Gastroesophageal sphincter (tissue), 4 donors: ENCODE data around the gene GNB1. TPM values are rescaled to one million over a fixed set of nuclear protein-coding genes. Genes with fewer than 3 reads are reported as not detected.

Experiments
- ATAC-seq: fragments of 150-250 bp; one replicate; pipeline ENCODE4 v1.9.1; 2016; ENCODE audit warnings: mild to moderate bottlenecking, moderate library complexity
- H3K27ac ChIP-seq, 4 donors: fragments of 200-600 bp; sonication (generic) in 3 of 4; 1 replicate in 3 of 4; 2 replicates in 1 of 4; pipeline ENCODE4 v1.5.1; 2016 to 2019
- H3K27me3 ChIP-seq: fragments of 200-600 bp; sonication (generic); one replicate; pipeline ENCODE4 v1.5.1; 2019
- H3K36me3 ChIP-seq, 2 donors: fragments of 200-600 bp; sonication (generic); one replicate each; pipeline ENCODE4 v1.5.1; 2019; ENCODE audit warnings: control low read depth in 1 of 2
- H3K4me1 ChIP-seq, 3 donors: fragments of 200-600 bp; sonication (generic); 1 replicate in 2 of 3; 2 replicates in 1 of 3; pipeline ENCODE4 v1.5.1; 2016 to 2019; ENCODE audit warnings: control low read depth in 2 of 3
- H3K4me3 ChIP-seq, 2 donors: fragments of 200-600 bp; sonication (generic); one replicate each; pipeline ENCODE4 v1.5.1; 2019; ENCODE audit warnings: mild to moderate bottlenecking in 1 of 2, moderate library complexity in 1 of 2
- H3K9me3 ChIP-seq, 3 donors: fragments of 200-600 bp; sonication (generic); one replicate each; pipeline ENCODE4 v1.5.1; 2017 to 2019; ENCODE audit warnings: control low read depth in 2 of 3
- EP300 ChIP-seq: sonication (generic); formaldehyde crosslinking; IDR thresholded peaks from one replicate; pipeline ENCODE4 v1.6.1; 2017; ENCODE audit warnings: antibody characterized with exemption, mild to moderate bottlenecking
- POLR2A ChIP-seq, 2 donors: fragments of 450-650 bp; IDR thresholded peaks; one replicate each; pipeline ENCODE4 v1.6.1; 2017; ENCODE audit warnings: antibody characterized with exemption in 2 of 2, mild to moderate bottlenecking in 2 of 2, moderate library complexity in 1 of 2
- POLR2AphosphoS5 ChIP-seq: sonication (generic); formaldehyde crosslinking; IDR thresholded peaks from one replicate; pipeline ENCODE4 v1.6.1; 2017; ENCODE audit warnings: antibody characterized with exemption
- WGBS, 2 donors: methylation state at CpG; one replicate each; pipeline ENCODE4 v1.1.5; 2018; ENCODE audit warnings: low coverage in 1 of 2; 5-methylcytosine and 5-hydroxymethylcytosine counted together
- total RNA-seq, 4 donors: library from RNA; depleted of rRNA; stranded (reverse); fragments of >200 nt; gene quantifications; one replicate each; pipeline ENCODE4 v1.1.0, GENCODE V29; 2016
- TF ChIP-seq, protein P1 (sequence below), 4 experiments: fragments of 200-600 bp in 2 of 4; fragments of 450-650 bp in 2 of 4; sonication (generic) in 1 of 4; IDR thresholded peaks; one replicate each; pipeline ENCODE4 v1.5.1; 2017 to 2019; ENCODE audit warnings: antibody characterized with exemption in 4 of 4, mild to moderate bottlenecking in 2 of 4, moderate library complexity in 2 of 4

The GNB1 gene
- total RNA-seq, 4 donors from 2014 or later, result 129 to 175 (median 136) TPM

DNA sequence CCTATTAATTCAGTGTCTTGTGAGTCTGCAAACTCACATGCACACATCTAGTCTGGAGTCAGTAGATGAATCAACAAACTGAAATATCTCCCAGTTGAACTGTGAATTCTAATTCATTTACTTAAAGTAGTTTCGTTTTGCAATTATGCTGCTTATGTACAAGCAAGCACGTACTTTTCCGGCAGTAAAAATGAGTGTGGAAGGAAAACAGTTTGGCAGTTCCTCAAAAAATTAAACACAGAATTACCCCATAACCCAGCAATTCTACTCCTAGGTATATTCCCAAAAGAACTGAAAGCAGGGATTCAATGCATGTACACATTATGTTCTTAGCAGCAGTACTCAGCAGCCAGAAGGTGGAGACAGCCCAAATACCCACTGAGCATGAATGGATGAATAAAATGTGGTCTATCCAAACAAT is 49.3 kb downstream of the GNB1 start:
- Histone ChIP-seq H3K4me3 (no peak overlapping the region), H3K27me3 (no peaks in the 10 kb centered on the region), H3K9me3 (no peaks in the 10 kb centered on the region), H3K36me3 (peaks cover 0 to 5% of the 10 kb centered on the region in 2 donors), H3K4me1 (peaks cover 2 to 72% (median 41%) of the 10 kb centered on the region in 3 donors), H3K27ac (peak overlapping the region in 3 of 4 donors; percentile 13 to 38 (median 21))
- 4 to 30% methylated on average over 3 of the region's 3 CpGs for WGBS, 2 donors
- no peak for ATAC-seq
- TF ChIP-seq, protein P1, sequence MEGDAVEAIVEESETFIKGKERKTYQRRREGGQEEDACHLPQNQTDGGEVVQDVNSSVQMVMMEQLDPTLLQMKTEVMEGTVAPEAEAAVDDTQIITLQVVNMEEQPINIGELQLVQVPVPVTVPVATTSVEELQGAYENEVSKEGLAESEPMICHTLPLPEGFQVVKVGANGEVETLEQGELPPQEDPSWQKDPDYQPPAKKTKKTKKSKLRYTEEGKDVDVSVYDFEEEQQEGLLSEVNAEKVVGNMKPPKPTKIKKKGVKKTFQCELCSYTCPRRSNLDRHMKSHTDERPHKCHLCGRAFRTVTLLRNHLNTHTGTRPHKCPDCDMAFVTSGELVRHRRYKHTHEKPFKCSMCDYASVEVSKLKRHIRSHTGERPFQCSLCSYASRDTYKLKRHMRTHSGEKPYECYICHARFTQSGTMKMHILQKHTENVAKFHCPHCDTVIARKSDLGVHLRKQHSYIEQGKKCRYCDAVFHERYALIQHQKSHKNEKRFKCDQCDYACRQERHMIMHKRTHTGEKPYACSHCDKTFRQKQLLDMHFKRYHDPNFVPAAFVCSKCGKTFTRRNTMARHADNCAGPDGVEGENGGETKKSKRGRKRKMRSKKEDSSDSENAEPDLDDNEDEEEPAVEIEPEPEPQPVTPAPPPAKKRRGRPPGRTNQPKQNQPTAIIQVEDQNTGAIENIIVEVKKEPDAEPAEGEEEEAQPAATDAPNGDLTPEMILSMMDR (IDR thresholded peaks at IDR 0.05), result no peak

DNA sequence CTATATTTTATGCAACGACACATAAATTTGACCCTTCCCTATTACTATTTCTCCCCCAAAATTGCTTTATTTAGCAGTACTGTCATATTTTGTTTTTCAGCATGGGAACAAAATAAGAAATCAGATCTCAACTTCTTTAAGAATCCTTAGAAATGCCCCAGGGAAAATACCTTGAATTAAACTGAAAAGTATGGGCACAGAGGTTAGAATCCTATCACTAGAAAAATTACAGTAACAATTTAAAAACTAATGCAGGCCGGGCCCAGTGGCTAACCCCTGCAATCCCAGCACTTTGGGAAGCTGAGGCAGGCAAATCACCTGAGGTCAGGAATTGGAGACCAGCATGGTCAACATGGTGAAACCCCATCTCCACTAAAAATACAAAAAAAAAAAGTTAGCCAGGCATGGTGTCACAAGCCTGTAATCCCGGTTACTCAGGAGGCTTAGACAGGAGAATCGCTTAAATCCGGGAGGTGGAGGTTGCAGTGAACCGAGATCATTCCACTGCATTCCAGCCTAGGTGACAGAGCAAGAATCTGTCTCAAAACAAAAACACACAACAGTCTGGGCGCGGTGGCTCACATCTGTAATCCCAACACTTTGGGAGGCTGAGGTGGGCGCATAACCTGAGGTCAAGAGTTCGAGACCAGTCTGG is 51.4 kb downstream of the GNB1 start:
- TF ChIP-seq, protein P1 (IDR thresholded peaks at IDR 0.05), result no peak
- TF ChIP-seq POLR2AphosphoS5 (no peak), EP300 (no peak)
- WGBS, 2 donors, result 86 to 95% methylated on average over 9 of the region's 10 CpGs

DNA sequence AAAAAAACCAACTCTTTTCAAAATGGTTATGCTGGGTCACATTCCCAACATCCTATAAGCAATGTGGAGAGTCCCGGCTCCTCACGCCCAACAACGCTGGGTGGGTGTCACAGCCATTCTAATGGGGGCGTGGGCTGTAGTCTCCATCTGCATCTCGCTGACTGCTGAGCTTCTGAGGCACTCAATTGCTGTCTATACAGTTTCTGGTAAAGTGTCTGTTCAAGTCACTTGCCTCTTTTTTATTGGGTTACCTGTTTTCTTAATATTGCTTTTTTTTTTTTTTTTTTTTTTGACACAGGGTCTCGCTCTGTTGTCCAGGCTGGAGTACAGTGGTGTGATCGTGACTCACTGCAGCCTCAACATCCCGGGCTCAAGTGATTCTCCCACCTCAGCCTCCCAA is 54.8 kb downstream of the GNB1 start:
- no peak overlapping the region for H3K27ac ChIP-seq
- TF ChIP-seq, protein P1 (IDR thresholded peaks at IDR 0.05), result no peak
- TF ChIP-seq POLR2A (IDR thresholded peaks at IDR 0.05), result no peak
- no peak for TF ChIP-seq POLR2AphosphoS5
- no peak for TF ChIP-seq EP300
- 95% methylated on average over 5 of the region's 8 CpGs; no CpG with 5 or more reads in 1 of the 2 donors for WGBS, 2 donors
- H3K4me3 ChIP-seq, result no peak overlapping the region
- H3K9me3 ChIP-seq, result no peaks in the 10 kb centered on the region
- peaks cover 0 to 58% (median 11%) of the 10 kb centered on the region in 3 donors for H3K4me1 ChIP-seq
- H3K36me3 ChIP-seq, result peaks cover 0 to 23% of the 10 kb centered on the region in 2 donors
- no peak for ATAC-seq
- no peaks in the 10 kb centered on the region for H3K27me3 ChIP-seq

More for the DNA sequence above, 51.4 kb downstream of the GNB1 start:
- no peak for ATAC-seq
- Histone ChIP-seq H3K4me3 (no peak overlapping the region), H3K27ac (no peak overlapping the region), H3K36me3 (peaks cover 0 to 19% of the 10 kb centered on the region in 2 donors), H3K9me3 (no peaks in the 10 kb centered on the region), H3K27me3 (no peaks in the 10 kb centered on the region), H3K4me1 (peaks cover 0 to 63% (median 31%) of the 10 kb centered on the region in 3 donors)

DNA sequence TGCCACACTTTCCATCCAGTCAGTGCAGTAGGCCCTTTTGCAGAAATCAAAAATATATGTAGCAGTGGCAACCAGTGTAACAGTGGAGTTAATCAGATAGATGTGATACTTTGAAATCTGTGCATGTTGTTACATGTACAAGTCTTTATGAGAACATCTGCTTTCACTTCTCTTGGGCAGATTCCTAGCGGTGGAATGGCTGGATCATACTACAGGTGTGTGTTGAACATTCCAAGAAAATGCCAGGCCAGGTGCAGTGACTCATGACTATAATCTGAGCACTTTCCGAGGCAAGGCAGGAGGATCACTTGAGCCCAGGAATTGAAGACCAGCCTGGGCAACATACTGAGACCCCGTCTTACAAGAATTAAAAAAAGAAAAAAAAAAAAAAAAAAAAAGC is 55.3 kb downstream of the GNB1 start:
- no peak for ATAC-seq
- 80% methylated on average over 1 of the region's 3 CpGs; no CpG with 5 or more reads in 1 of the 2 donors for WGBS, 2 donors
- no peak overlapping the region for H3K4me3 ChIP-seq

More for the DNA sequence above, 55.3 kb downstream of the GNB1 start:
- H3K9me3 ChIP-seq, result no peaks in the 10 kb centered on the region
- peaks cover 0 to 52% (median 5%) of the 10 kb centered on the region in 3 donors for H3K4me1 ChIP-seq
- TF ChIP-seq EP300 (no peak), POLR2A (IDR thresholded peaks at IDR 0.05) (no peak), POLR2AphosphoS5 (no peak)
- TF ChIP-seq, protein P1 (IDR thresholded peaks at IDR 0.05), result no peak
- H3K27me3 ChIP-seq, result no peaks in the 10 kb centered on the region
- peaks cover 0 to 23% of the 10 kb centered on the region in 2 donors for H3K36me3 ChIP-seq
- no peak overlapping the region for H3K27ac ChIP-seq
